Liver (tissue), 9 donors: ENCODE results near the gene LIN9. TPM values are rescaled to one million over a fixed set of nuclear protein-coding genes. Genes with fewer than 3 reads are reported as not detected.

Experiments
- DNase-seq: peaks from one replicate; pipeline ENCODE4 v3.0.0-alpha.2; 2017; ENCODE audit warnings: low spot score
- H3K27ac ChIP-seq, 2 donors: one replicate each; pipeline ENCODE4 v1.7.0; 2013; ENCODE audit warnings: inconsistent platforms in 2 of 2, low read length in 2 of 2, control low read depth in 1 of 2, low read depth in 1 of 2, mild to moderate bottlenecking in 1 of 2
- H3K27me3 ChIP-seq, 4 donors: one replicate each; pipeline versions ENCODE4 v1.6.1 to v1.7.0; 2013; ENCODE audit warnings: low read length in 3 of 4, inconsistent platforms in 1 of 4, mild to moderate bottlenecking in 1 of 4, moderate library complexity in 1 of 4; ENCODE audit not compliant: control insufficient read depth in 4 of 4, insufficient read depth in 4 of 4
- H3K36me3 ChIP-seq, 4 donors: one replicate each; pipeline versions ENCODE4 v1.6.1 to v1.7.0; 2013; ENCODE audit warnings: low read length in 3 of 4, mild to moderate bottlenecking in 3 of 4, low read depth in 1 of 4, moderate library complexity in 1 of 4; ENCODE audit not compliant: control insufficient read depth in 4 of 4, insufficient read depth in 3 of 4
- H3K4me1 ChIP-seq, 4 donors: one replicate each; pipeline versions ENCODE4 v1.6.1 to v1.7.0; 2013; ENCODE audit warnings: low read length in 3 of 4, mild to moderate bottlenecking in 3 of 4, moderate library complexity in 1 of 4; ENCODE audit not compliant: control insufficient read depth in 4 of 4, insufficient read depth in 4 of 4
- H3K4me3 ChIP-seq, 3 donors: one replicate each; pipeline versions ENCODE4 v1.6.1 to v1.7.0; 2013; ENCODE audit warnings: low read length in 3 of 3, control low read depth in 1 of 3, low read depth in 1 of 3, mild to moderate bottlenecking in 1 of 3
- H3K9ac ChIP-seq, 2 donors: one replicate each; pipeline ENCODE4 v1.7.0; 2013; ENCODE audit warnings: low read length in 2 of 2, mild to moderate bottlenecking in 2 of 2, moderate library complexity in 2 of 2, control low read depth in 1 of 2, low read depth in 1 of 2
- H3K9me3 ChIP-seq, 4 donors: one replicate each; pipeline versions ENCODE4 v1.6.1 to v1.7.0; 2013; ENCODE audit warnings: low read length in 3 of 4; ENCODE audit not compliant: control insufficient read depth in 4 of 4
- EGR1 ChIP-seq, 2 donors: IDR thresholded peaks; 2 replicates each; pipeline ENCODE4 v1.6.1; 2016 to 2018; ENCODE audit warnings: antibody characterized with exemption in 2 of 2, low read depth in 2 of 2
- FOXA1 ChIP-seq: IDR thresholded peaks from 2 replicates; pipeline ENCODE4 v1.6.1; 2016; ENCODE audit warnings: antibody characterized with exemption
- FOXA2 ChIP-seq: IDR thresholded peaks from 2 replicates; pipeline ENCODE4 v1.6.1; 2016; ENCODE audit warnings: antibody characterized with exemption
- GABPA ChIP-seq, 2 donors: IDR thresholded peaks in 1 of 2; conservative IDR thresholded peaks in 1 of 2; 2 replicates each; pipeline ENCODE4 v1.6.1; 2016; ENCODE audit warnings: antibody characterized with exemption in 2 of 2, mild to moderate bottlenecking in 1 of 2, moderate library complexity in 1 of 2
- HNF4A ChIP-seq, 2 donors: conservative IDR thresholded peaks; 2 replicates each; pipeline ENCODE4 v1.6.1; 2016; ENCODE audit warnings: antibody characterized with exemption in 2 of 2, mild to moderate bottlenecking in 2 of 2
- HNF4G ChIP-seq: IDR thresholded peaks from 2 replicates; pipeline ENCODE4 v1.6.1; 2016; ENCODE audit warnings: antibody characterized with exemption
- JUND ChIP-seq, 2 donors: IDR thresholded peaks; 2 replicates each; pipeline ENCODE4 v1.6.1; 2016; ENCODE audit warnings: antibody characterized with exemption in 2 of 2
- NR2F2 ChIP-seq: IDR thresholded peaks from 2 replicates; pipeline ENCODE4 v1.6.1; 2016; ENCODE audit warnings: antibody characterized with exemption
- RAD21 ChIP-seq, 2 donors: IDR thresholded peaks; 2 replicates each; pipeline ENCODE4 v1.6.1; 2016; ENCODE audit warnings: antibody characterized with exemption in 2 of 2, mild to moderate bottlenecking in 2 of 2
- RXRA ChIP-seq, 2 donors: IDR thresholded peaks; 2 replicates each; pipeline ENCODE4 v1.6.1; 2017 to 2018; ENCODE audit warnings: antibody characterized with exemption in 2 of 2, mild to moderate bottlenecking in 1 of 2
- SP1 ChIP-seq: IDR thresholded peaks from 2 replicates; pipeline ENCODE4 v1.6.1; 2018; ENCODE audit warnings: antibody characterized with exemption, mild to moderate bottlenecking
- TAF1 ChIP-seq: conservative IDR thresholded peaks from 2 replicates; pipeline ENCODE4 v1.6.1; 2016; ENCODE audit warnings: antibody characterized with exemption, mild to moderate bottlenecking
- YY1 ChIP-seq: IDR thresholded peaks from 2 replicates; pipeline ENCODE4 v1.6.1; 2016; ENCODE audit warnings: antibody characterized with exemption, mild to moderate bottlenecking
- WGBS: extraction: QIAGEN DNeasy Blood & Tissue Kit; methylation state at CpG from one replicate; pipeline ENCODE4 v1.1.7; 2013; 5-methylcytosine and 5-hydroxymethylcytosine counted together
- polyA plus RNA-seq, 2 donors: library from polyadenylated mRNA; stranded (reverse) in 1 of 2; unstranded in 1 of 2; fragments of 200-250 nt in 1 of 2; fragments of >200 nt in 1 of 2; fragmentation: Nextera tagmentation in 1 of 2; extraction: Ambion mirVana in 1 of 2; gene quantifications; one replicate each; pipeline versions ENCODE4 v1.2.1 to v1.2.3, GENCODE V29; 2013 to 2015
- total RNA-seq, 2 donors: library from RNA; depleted of rRNA; stranded (reverse); fragments of >200 nt; gene quantifications; one replicate each; pipeline ENCODE4 v1.2.3, GENCODE V29; 2014
- TF ChIP-seq, protein P1 (sequence below): IDR thresholded peaks from 2 replicates; pipeline ENCODE4 v1.6.1; 2016; ENCODE audit warnings: antibody characterized with exemption
- TF ChIP-seq, protein P2 (sequence below): IDR thresholded peaks from 2 replicates; pipeline ENCODE4 v1.6.1; 2016; ENCODE audit warnings: antibody characterized with exemption, mild to moderate bottlenecking
- TF ChIP-seq, protein P3 (sequence below): IDR thresholded peaks from 2 replicates; pipeline ENCODE4 v1.6.1; 2016; ENCODE audit warnings: antibody characterized with exemption
- TF ChIP-seq, protein P4 (sequence below): IDR thresholded peaks from 2 replicates; pipeline ENCODE4 v1.6.1; 2016; ENCODE audit warnings: antibody characterized with exemption
- TF ChIP-seq, protein P5 (sequence below): fragments of 150-350 bp; IDR thresholded peaks from 2 replicates; pipeline ENCODE4 v1.5.1; 2017; ENCODE audit warnings: improper control_type of control experiment, low read depth, low read length; ENCODE audit not compliant: missing input control
- donor health status: healthy.
- donor health status: healthy.
- donor health status: healthy.
- donor health status: healthy.
- donor health status: healthy.

The LIN9 gene
- total and polyA plus RNA-seq, 4 donors = 0.50 to 7.9 (median 1.00) TPM

DNA sequence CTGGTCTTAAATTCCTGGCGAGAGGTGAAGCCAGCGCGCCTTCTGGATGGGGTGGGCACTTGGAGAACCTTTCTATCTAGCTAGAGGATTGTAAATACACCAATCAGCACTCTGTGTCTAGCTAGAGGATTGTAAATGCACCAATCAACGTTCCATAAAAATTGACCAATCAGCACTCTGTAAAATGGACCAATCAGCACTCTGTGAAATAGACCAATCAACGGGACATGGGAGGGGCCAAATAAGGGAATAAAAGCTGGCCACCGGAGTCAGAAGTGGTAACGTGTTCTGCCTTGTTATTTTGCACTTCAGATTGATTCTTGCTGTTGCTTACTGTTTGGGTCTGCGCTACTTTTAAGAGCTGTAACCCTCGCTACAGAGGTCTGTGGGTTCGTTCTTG, 12.0 kb upstream of the LIN9 start:
- TF ChIP-seq GABPA (IDR thresholded peaks at IDR 0.05 in 1 of 2, conservative IDR thresholded peaks at IDR 0.05 in 1 of 2) (no peak), JUND (IDR thresholded peaks at IDR 0.05) (no peak), FOXA2 (no peak), TAF1 (no peak)
- TF ChIP-seq, protein P1, sequence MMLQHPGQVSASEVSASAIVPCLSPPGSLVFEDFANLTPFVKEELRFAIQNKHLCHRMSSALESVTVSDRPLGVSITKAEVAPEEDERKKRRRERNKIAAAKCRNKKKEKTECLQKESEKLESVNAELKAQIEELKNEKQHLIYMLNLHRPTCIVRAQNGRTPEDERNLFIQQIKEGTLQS = no peak
- no peak overlapping the region for H3K27ac ChIP-seq
- no peak for DNase-seq

DNA sequence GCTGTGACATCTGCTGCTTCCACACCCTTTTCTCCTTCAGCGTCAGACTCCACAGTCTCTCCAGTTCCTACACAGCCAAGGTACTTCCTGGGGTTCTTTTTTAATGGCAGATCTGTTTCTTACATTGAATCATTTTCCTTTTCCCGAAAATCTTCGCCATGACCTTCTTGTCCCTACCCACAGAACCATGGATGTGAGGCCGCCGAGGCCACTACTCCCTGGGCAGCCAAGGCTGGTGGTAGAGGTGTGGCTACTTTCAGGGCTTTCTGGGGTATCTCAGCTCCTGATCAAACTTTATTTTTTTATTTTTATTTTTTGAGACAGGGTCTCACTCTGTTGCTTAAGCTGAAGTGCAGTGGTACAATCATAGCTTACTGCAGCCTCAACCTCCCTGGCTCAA, 9.5 kb upstream of the LIN9 start:
- Histone ChIP-seq H3K4me3 (no peak overlapping the region), H3K9me3 (peaks cover 0 to 1% (median 0%) of the 10 kb centered on the region in 4 donors), H3K36me3 (no peaks in the 10 kb centered on the region), H3K27me3 (no peaks in the 10 kb centered on the region), H3K4me1 (no peaks in the 10 kb centered on the region), H3K27ac (no peak overlapping the region), H3K9ac (no peak overlapping the region)
- no peak for DNase-seq
- TF ChIP-seq RXRA (IDR thresholded peaks at IDR 0.05) (no peak), YY1 (no peak), HNF4G (no peak), JUND (IDR thresholded peaks at IDR 0.05) (no peak), FOXA2 (no peak), TAF1 (no peak), EGR1 (IDR thresholded peaks at IDR 0.05; ENCODE audit: low read depth in 2 of 2) (no peak), HNF4A (conservative IDR thresholded peaks at IDR 0.05) (no peak), RAD21 (IDR thresholded peaks at IDR 0.05) (no peak), GABPA (IDR thresholded peaks at IDR 0.05 in 1 of 2, conservative IDR thresholded peaks at IDR 0.05 in 1 of 2) (no peak), SP1 (no peak), NR2F2 (no peak), FOXA1 (no peak)
- TF ChIP-seq, protein P2, sequence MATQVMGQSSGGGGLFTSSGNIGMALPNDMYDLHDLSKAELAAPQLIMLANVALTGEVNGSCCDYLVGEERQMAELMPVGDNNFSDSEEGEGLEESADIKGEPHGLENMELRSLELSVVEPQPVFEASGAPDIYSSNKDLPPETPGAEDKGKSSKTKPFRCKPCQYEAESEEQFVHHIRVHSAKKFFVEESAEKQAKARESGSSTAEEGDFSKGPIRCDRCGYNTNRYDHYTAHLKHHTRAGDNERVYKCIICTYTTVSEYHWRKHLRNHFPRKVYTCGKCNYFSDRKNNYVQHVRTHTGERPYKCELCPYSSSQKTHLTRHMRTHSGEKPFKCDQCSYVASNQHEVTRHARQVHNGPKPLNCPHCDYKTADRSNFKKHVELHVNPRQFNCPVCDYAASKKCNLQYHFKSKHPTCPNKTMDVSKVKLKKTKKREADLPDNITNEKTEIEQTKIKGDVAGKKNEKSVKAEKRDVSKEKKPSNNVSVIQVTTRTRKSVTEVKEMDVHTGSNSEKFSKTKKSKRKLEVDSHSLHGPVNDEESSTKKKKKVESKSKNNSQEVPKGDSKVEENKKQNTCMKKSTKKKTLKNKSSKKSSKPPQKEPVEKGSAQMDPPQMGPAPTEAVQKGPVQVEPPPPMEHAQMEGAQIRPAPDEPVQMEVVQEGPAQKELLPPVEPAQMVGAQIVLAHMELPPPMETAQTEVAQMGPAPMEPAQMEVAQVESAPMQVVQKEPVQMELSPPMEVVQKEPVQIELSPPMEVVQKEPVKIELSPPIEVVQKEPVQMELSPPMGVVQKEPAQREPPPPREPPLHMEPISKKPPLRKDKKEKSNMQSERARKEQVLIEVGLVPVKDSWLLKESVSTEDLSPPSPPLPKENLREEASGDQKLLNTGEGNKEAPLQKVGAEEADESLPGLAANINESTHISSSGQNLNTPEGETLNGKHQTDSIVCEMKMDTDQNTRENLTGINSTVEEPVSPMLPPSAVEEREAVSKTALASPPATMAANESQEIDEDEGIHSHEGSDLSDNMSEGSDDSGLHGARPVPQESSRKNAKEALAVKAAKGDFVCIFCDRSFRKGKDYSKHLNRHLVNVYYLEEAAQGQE = no peak
- TF ChIP-seq, protein P3, sequence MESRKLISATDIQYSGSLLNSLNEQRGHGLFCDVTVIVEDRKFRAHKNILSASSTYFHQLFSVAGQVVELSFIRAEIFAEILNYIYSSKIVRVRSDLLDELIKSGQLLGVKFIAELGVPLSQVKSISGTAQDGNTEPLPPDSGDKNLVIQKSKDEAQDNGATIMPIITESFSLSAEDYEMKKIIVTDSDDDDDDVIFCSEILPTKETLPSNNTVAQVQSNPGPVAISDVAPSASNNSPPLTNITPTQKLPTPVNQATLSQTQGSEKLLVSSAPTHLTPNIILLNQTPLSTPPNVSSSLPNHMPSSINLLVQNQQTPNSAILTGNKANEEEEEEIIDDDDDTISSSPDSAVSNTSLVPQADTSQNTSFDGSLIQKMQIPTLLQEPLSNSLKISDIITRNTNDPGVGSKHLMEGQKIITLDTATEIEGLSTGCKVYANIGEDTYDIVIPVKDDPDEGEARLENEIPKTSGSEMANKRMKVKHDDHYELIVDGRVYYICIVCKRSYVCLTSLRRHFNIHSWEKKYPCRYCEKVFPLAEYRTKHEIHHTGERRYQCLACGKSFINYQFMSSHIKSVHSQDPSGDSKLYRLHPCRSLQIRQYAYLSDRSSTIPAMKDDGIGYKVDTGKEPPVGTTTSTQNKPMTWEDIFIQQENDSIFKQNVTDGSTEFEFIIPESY = no peak
- TF ChIP-seq, protein P4, sequence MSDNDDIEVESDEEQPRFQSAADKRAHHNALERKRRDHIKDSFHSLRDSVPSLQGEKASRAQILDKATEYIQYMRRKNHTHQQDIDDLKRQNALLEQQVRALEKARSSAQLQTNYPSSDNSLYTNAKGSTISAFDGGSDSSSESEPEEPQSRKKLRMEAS = no peak
- TF ChIP-seq, protein P1 = no peak
- TF ChIP-seq, protein P5, sequence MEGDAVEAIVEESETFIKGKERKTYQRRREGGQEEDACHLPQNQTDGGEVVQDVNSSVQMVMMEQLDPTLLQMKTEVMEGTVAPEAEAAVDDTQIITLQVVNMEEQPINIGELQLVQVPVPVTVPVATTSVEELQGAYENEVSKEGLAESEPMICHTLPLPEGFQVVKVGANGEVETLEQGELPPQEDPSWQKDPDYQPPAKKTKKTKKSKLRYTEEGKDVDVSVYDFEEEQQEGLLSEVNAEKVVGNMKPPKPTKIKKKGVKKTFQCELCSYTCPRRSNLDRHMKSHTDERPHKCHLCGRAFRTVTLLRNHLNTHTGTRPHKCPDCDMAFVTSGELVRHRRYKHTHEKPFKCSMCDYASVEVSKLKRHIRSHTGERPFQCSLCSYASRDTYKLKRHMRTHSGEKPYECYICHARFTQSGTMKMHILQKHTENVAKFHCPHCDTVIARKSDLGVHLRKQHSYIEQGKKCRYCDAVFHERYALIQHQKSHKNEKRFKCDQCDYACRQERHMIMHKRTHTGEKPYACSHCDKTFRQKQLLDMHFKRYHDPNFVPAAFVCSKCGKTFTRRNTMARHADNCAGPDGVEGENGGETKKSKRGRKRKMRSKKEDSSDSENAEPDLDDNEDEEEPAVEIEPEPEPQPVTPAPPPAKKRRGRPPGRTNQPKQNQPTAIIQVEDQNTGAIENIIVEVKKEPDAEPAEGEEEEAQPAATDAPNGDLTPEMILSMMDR = no peak
- 95% methylated on average over 5 of the region's 5 CpGs for WGBS

More for the DNA sequence above, 12.0 kb upstream of the LIN9 start:
- Histone ChIP-seq H3K4me1 (no peaks in the 10 kb centered on the region), H3K9me3 (peaks cover 0 to 1% (median 0%) of the 10 kb centered on the region in 4 donors), H3K9ac (no peak overlapping the region), H3K27me3 (no peaks in the 10 kb centered on the region), H3K36me3 (no peaks in the 10 kb centered on the region), H3K4me3 (no peak overlapping the region)
- 91% methylated on average over 10 of the region's 10 CpGs for WGBS
